Natural killer cell (primary cell): Measurements from ENCODE around the gene PTPRJ. TPM values are rescaled to one million over a fixed set of nuclear protein-coding genes. Genes with fewer than 3 reads are reported as not detected.

Source experiments
- ATAC-seq, 3 donors: fragments of 150-1000 bp in 2 of 3; fragments of 200-7000 bp in 1 of 3; cut with Tn5 transposase; 1 replicate in 1 of 3; 2 replicates in 2 of 3; pipeline ENCODE4 v1.10.0; 2021; ENCODE audit warnings: mild to moderate bottlenecking in 2 of 3, moderate library complexity in 2 of 3
- DNase-seq, 2 donors: peaks; one replicate each; pipeline versions ENCODE4 v3.0.0 to v3.0.0-alpha.2; 2013 to 2021; ENCODE audit warnings: mixed read lengths in 1 of 2
- H3K27ac ChIP-seq: one replicate; pipeline ENCODE4 v1.5.1; 2013; ENCODE audit warnings: mild to moderate bottlenecking, low read length
- H3K27me3 ChIP-seq: one replicate; pipeline ENCODE4 v1.6.1; 2013; ENCODE audit warnings: low read length; ENCODE audit not compliant: control insufficient read depth, insufficient read depth
- H3K36me3 ChIP-seq: one replicate; pipeline ENCODE4 v1.6.1; 2013; ENCODE audit warnings: low read length; ENCODE audit not compliant: control insufficient read depth, insufficient read depth
- H3K4me1 ChIP-seq: one replicate; pipeline ENCODE4 v1.6.1; 2013; ENCODE audit warnings: low read length; ENCODE audit not compliant: control insufficient read depth, insufficient read depth
- H3K4me3 ChIP-seq: one replicate; pipeline ENCODE4 v1.5.1; 2013; ENCODE audit warnings: low read length
- H3K9me3 ChIP-seq: one replicate; pipeline ENCODE4 v1.6.1; 2013; ENCODE audit warnings: low read length; ENCODE audit not compliant: control insufficient read depth, insufficient read depth
- H3K27ac Mint-ChIP-seq, 2 donors: one replicate each; pipeline ENCODE4 v1.8.0; 2022; ENCODE audit warnings: mild to moderate bottlenecking in 2 of 2, mixed read lengths in 2 of 2, moderate library complexity in 1 of 2
- H3K27me3 Mint-ChIP-seq, 2 donors: one replicate each; pipeline ENCODE4 v1.8.0; 2022; ENCODE audit warnings: low read depth in 2 of 2, mixed read lengths in 2 of 2
- H3K36me3 Mint-ChIP-seq: one replicate; pipeline ENCODE4 v1.8.0; 2022; ENCODE audit warnings: mixed read lengths
- H3K4me1 Mint-ChIP-seq, 2 donors: one replicate each; pipeline ENCODE4 v1.8.0; 2022; ENCODE audit warnings: mixed read lengths in 2 of 2
- H3K4me3 Mint-ChIP-seq: one replicate; pipeline ENCODE4 v1.8.0; 2022; ENCODE audit warnings: mild to moderate bottlenecking, moderate library complexity, mixed read lengths
- H3K9me3 Mint-ChIP-seq, 2 donors: one replicate each; pipeline ENCODE4 v1.8.0; 2022; ENCODE audit warnings: mixed read lengths in 2 of 2
- WGBS: methylation state at CpG from one replicate; pipeline ENCODE4 v1.1.7; 2013; ENCODE audit warnings: missing lambda C conversion rate; ENCODE audit not compliant: insufficient coverage; 5-methylcytosine and 5-hydroxymethylcytosine counted together
- intact Hi-C: fragments of 100-400 bp; cut with micrococcal nuclease; formaldehyde crosslinking; loops from one replicate; pipeline ENCODE4 v1.14.2; 2022
- total RNA-seq, 4 donors: library from RNA; stranded (reverse); fragments of 120-200 nt in 1 of 4; gene quantifications; one replicate each; pipeline versions ENCODE4 v1.2.3 to v1.2.4, GENCODE V29; 2013 to 2022
- TF ChIP-seq, protein P1 (sequence below): fragments of 200-600 bp; IDR thresholded peaks from one replicate; pipeline ENCODE4 v1.8.0; 2022; ENCODE audit warnings: antibody characterized with exemption

PTPRJ gene
- total RNA-seq, 3 donors from 2014 or later (not counting 1 experiment from before 2014, with no cell fraction given): 110 to 127 (median 111) TPM

GRCh38 chr11:48122246-48122645 lies 141.9 kb downstream of the PTPRJ start:
- Mint-ChIP-seq H3K36me3 (peaks cover 15% of the 10 kb centered on the region), H3K9me3 (no peaks in the 10 kb centered on the region), H3K4me1 (peaks cover 21 to 25% of the 10 kb centered on the region in 2 donors), H3K27ac (peak overlapping the region in 1 of 2 donors; percentile 64), H3K27me3 (no peaks in the 10 kb centered on the region), H3K4me3 (no peak overlapping the region)
- no peaks in the 10 kb centered on the region for H3K9me3 ChIP-seq
- H3K4me3 ChIP-seq: no peak overlapping the region
- H3K27me3 ChIP-seq: no peaks in the 10 kb centered on the region
- no peak for DNase-seq
- intact Hi-C loops: no loop called here
- peaks cover 54% of the 10 kb centered on the region for H3K36me3 ChIP-seq
- TF ChIP-seq, protein P1, sequence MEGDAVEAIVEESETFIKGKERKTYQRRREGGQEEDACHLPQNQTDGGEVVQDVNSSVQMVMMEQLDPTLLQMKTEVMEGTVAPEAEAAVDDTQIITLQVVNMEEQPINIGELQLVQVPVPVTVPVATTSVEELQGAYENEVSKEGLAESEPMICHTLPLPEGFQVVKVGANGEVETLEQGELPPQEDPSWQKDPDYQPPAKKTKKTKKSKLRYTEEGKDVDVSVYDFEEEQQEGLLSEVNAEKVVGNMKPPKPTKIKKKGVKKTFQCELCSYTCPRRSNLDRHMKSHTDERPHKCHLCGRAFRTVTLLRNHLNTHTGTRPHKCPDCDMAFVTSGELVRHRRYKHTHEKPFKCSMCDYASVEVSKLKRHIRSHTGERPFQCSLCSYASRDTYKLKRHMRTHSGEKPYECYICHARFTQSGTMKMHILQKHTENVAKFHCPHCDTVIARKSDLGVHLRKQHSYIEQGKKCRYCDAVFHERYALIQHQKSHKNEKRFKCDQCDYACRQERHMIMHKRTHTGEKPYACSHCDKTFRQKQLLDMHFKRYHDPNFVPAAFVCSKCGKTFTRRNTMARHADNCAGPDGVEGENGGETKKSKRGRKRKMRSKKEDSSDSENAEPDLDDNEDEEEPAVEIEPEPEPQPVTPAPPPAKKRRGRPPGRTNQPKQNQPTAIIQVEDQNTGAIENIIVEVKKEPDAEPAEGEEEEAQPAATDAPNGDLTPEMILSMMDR: no peak
- no peaks in the 10 kb centered on the region for H3K4me1 ChIP-seq
- WGBS: 96% methylated on average over 7 of the region's 7 CpGs
- no peak overlapping the region for H3K27ac ChIP-seq
- ATAC-seq: no peak

DNA sequence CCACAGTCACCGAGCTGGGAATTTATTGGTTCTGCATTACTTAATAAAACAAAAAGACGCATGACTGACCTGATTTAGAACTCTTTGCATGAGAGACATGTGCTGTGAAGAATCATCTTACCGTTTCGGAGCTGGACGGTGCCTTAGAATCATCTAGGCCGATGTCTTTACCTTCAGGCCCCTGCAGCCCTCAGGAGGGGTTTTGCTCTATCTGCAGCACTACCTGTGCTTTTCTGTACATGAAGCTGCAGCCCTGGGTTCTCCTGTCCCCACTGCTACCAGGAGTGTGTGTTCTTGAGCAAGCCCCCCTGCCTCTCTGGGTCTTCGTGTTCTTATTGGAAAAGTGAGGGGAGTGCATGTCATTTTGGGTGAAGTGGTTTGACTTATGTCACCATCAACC lies 142.3 kb downstream of the PTPRJ start:
- peaks cover 21 to 25% of the 10 kb centered on the region in 2 donors for H3K4me1 Mint-ChIP-seq
- TF ChIP-seq, protein P1: no peak

GRCh38 chr11:48123254-48123875 lies 143.0 kb downstream of the PTPRJ start:
- intact Hi-C loops: no loop called here
- H3K36me3 ChIP-seq: peaks cover 65% of the 10 kb centered on the region
- ATAC-seq (no peak), DNase-seq (no peak)
- TF ChIP-seq, protein P1: no peak
- no peaks in the 10 kb centered on the region for H3K9me3 Mint-ChIP-seq
- no peak overlapping the region for H3K4me3 ChIP-seq
- no peaks in the 10 kb centered on the region for H3K4me1 ChIP-seq
- H3K27ac Mint-ChIP-seq: peak overlapping the region in 1 of 2 donors; percentile 44
- no peaks in the 10 kb centered on the region for H3K9me3 ChIP-seq
- H3K27ac ChIP-seq: no peak overlapping the region
- WGBS: over 99% methylated on average over 7 of the region's 8 CpGs
- H3K36me3 Mint-ChIP-seq: peaks cover 15% of the 10 kb centered on the region
- no peak overlapping the region for H3K4me3 Mint-ChIP-seq
- no peaks in the 10 kb centered on the region for H3K27me3 Mint-ChIP-seq
- no peaks in the 10 kb centered on the region for H3K27me3 ChIP-seq
- peaks cover 29 to 32% of the 10 kb centered on the region in 2 donors for H3K4me1 Mint-ChIP-seq

More for the DNA sequence above, 142.3 kb downstream of the PTPRJ start:
- Mint-ChIP-seq H3K27ac (no peak overlapping the region), H3K27me3 (no peaks in the 10 kb centered on the region), H3K4me3 (no peak overlapping the region), H3K36me3 (peaks cover 15% of the 10 kb centered on the region), H3K9me3 (no peaks in the 10 kb centered on the region)
- H3K4me3 ChIP-seq: no peak overlapping the region
- no peaks in the 10 kb centered on the region for H3K9me3 ChIP-seq
- H3K36me3 ChIP-seq: peaks cover 58% of the 10 kb centered on the region
- no peak for DNase-seq
- no peaks in the 10 kb centered on the region for H3K4me1 ChIP-seq
- ATAC-seq: no peak
- 97% methylated on average over 7 of the region's 7 CpGs for WGBS
- no peaks in the 10 kb centered on the region for H3K27me3 ChIP-seq
- intact Hi-C loops: no loop called here
- H3K27ac ChIP-seq: no peak overlapping the region
